WTC11 (cell line): ENCODE measurements around the gene PRDM9.

Source experiments
- ELF4 ChIP-seq: sonication (generic); formaldehyde crosslinking; IDR thresholded peaks from 2 replicates; pipeline ENCODE4 v1.8.1; 2022; ENCODE audit warnings: low read depth, mild to moderate bottlenecking, moderate library complexity, missing genetic modification reagents
- NR2C2 ChIP-seq: sonication (generic); formaldehyde crosslinking; IDR thresholded peaks from 2 replicates; pipeline ENCODE4 v1.8.0; 2022; ENCODE audit warnings: mild to moderate bottlenecking, missing genetic modification reagents
- TF ChIP-seq, protein P1 (sequence below): sonication (generic); formaldehyde crosslinking; IDR thresholded peaks from 2 replicates; pipeline ENCODE4 v1.8.1; 2022; ENCODE audit warnings: low read depth, mild to moderate bottlenecking, moderate library complexity, missing genetic modification reagents, borderline replicate concordance
- TF ChIP-seq, protein P2 (sequence below): fragments of 200-600 bp; IDR thresholded peaks from 2 replicates; pipeline ENCODE4 v1.8.0; 2022; ENCODE audit warnings: antibody characterized with exemption
- TF ChIP-seq, protein P3 (sequence below): sonication (generic); formaldehyde crosslinking; IDR thresholded peaks from 2 replicates; pipeline ENCODE4 v1.8.0; 2022; ENCODE audit warnings: mild to moderate bottlenecking, missing genetic modification reagents

DNA sequence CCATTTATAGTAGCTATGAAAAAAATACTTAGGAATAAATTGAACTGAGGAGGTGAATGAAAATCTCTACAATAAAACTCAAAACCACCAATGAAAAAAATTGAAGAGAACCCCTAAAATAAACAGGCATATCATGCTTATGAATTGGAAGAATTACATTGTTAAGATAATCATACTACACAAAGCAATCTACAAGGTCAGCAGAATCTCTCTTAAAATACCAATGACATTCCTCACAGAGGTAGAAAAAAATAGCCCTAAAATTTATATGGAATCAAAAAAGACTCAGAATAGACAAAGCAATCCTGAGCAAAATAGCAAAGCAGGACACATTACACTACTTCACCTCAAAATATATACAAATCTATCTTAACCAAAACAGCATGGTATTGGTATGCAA is 23.2 kb downstream of the PRDM9 start:
- TF ChIP-seq, protein P1, sequence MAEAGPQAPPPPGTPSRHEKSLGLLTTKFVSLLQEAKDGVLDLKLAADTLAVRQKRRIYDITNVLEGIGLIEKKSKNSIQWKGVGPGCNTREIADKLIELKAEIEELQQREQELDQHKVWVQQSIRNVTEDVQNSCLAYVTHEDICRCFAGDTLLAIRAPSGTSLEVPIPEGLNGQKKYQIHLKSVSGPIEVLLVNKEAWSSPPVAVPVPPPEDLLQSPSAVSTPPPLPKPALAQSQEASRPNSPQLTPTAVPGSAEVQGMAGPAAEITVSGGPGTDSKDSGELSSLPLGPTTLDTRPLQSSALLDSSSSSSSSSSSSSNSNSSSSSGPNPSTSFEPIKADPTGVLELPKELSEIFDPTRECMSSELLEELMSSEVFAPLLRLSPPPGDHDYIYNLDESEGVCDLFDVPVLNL (CRISPR knock-in tag), result no peak
- TF ChIP-seq, protein P2, sequence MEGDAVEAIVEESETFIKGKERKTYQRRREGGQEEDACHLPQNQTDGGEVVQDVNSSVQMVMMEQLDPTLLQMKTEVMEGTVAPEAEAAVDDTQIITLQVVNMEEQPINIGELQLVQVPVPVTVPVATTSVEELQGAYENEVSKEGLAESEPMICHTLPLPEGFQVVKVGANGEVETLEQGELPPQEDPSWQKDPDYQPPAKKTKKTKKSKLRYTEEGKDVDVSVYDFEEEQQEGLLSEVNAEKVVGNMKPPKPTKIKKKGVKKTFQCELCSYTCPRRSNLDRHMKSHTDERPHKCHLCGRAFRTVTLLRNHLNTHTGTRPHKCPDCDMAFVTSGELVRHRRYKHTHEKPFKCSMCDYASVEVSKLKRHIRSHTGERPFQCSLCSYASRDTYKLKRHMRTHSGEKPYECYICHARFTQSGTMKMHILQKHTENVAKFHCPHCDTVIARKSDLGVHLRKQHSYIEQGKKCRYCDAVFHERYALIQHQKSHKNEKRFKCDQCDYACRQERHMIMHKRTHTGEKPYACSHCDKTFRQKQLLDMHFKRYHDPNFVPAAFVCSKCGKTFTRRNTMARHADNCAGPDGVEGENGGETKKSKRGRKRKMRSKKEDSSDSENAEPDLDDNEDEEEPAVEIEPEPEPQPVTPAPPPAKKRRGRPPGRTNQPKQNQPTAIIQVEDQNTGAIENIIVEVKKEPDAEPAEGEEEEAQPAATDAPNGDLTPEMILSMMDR, result no peak
- TF ChIP-seq ELF4, result no peak
- TF ChIP-seq, protein P3, sequence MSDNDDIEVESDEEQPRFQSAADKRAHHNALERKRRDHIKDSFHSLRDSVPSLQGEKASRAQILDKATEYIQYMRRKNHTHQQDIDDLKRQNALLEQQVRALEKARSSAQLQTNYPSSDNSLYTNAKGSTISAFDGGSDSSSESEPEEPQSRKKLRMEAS (CRISPR knock-in tag), result no peak
- no peak for TF ChIP-seq NR2C2 (CRISPR knock-in tag)
